ENCODE measurements around the gene SHOC2. TPM values are rescaled to one million over a fixed set of nuclear protein-coding genes. Genes with fewer than 3 reads are reported as not detected.

SHOC2 gene
- polyA plus RNA-seq, 1 donor from 2014 or later = 46.0 TPM

DNA sequence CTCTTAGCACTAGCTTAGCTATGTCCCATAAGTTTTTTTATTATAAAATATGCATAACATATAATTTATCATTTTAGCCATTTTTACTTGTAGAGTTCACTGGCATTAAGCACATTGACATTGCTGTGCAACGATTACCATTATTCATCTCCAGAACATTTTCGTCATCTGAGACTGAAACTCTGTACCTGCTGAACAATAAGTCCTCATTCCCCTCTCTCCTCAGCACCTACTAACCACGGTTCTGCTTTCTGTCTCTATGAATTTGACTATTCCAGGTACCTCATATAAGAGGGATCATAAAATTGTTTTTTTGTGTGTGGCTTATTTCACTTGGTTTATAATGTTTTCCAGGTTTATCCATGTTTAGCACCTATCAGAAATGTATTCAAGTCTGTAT lies 64.1 kb downstream of the SHOC2 start:
- H3F3A ChIP-seq (ENCODE audit: insufficient read depth, low read length, poor library complexity, severe bottlenecking) = no peaks in the 10 kb centered on the region
- no peak overlapping the region for H3K4me3 ChIP-seq (ENCODE audit: low read length)
- H4K20me1 ChIP-seq (ENCODE audit: insufficient read depth) = no peaks in the 10 kb centered on the region
- no peaks in the 10 kb centered on the region for H3K27me3 ChIP-seq (ENCODE audit: insufficient read depth, low read depth, low read length)
- H3K9ac ChIP-seq (ENCODE audit: low read length) = no peak overlapping the region
- H3K36me3 ChIP-seq (ENCODE audit: insufficient read depth, low read length) = no peaks in the 10 kb centered on the region
- H3K4me2 ChIP-seq (ENCODE audit: low read length) = no peak overlapping the region
- H3K79me2 ChIP-seq (replicated peaks; ENCODE audit: insufficient read depth, low read length) = peaks cover 41% of the 10 kb centered on the region
- TF ChIP-seq RAD21 (conservative IDR thresholded peaks at IDR 0.05) (no peak), EZH2 (IDR thresholded peaks at IDR 0.05; ENCODE audit: borderline replicate concordance, insufficient read depth, low read length, poor library complexity, severe bottlenecking) (no peak), EP300 (conservative IDR thresholded peaks at IDR 0.05; ENCODE audit: poor library complexity, severe bottlenecking) (no peak), TAF1 (IDR thresholded peaks at IDR 0.05; ENCODE audit: low read depth) (no peak), POLR2AphosphoS5 (IDR thresholded peaks at IDR 0.05) (no peak), MXI1 (conservative IDR thresholded peaks at IDR 0.05; ENCODE audit: poor library complexity, severe bottlenecking) (no peak), SMC3 (conservative IDR thresholded peaks at IDR 0.05; ENCODE audit: poor library complexity) (no peak), REST (IDR thresholded peaks at IDR 0.05; ENCODE audit: borderline replicate concordance) (no peak)
- TF ChIP-seq, protein P1, sequence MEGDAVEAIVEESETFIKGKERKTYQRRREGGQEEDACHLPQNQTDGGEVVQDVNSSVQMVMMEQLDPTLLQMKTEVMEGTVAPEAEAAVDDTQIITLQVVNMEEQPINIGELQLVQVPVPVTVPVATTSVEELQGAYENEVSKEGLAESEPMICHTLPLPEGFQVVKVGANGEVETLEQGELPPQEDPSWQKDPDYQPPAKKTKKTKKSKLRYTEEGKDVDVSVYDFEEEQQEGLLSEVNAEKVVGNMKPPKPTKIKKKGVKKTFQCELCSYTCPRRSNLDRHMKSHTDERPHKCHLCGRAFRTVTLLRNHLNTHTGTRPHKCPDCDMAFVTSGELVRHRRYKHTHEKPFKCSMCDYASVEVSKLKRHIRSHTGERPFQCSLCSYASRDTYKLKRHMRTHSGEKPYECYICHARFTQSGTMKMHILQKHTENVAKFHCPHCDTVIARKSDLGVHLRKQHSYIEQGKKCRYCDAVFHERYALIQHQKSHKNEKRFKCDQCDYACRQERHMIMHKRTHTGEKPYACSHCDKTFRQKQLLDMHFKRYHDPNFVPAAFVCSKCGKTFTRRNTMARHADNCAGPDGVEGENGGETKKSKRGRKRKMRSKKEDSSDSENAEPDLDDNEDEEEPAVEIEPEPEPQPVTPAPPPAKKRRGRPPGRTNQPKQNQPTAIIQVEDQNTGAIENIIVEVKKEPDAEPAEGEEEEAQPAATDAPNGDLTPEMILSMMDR (IDR thresholded peaks at IDR 0.05; ENCODE audit: poor library complexity, severe bottlenecking) = no peak
- no peaks in the 10 kb centered on the region for H3K9me3 ChIP-seq (ENCODE audit: low read length)
- H3K9me2 ChIP-seq (ENCODE audit: insufficient read depth, low read length) = no peaks in the 10 kb centered on the region
- H3K27ac ChIP-seq (ENCODE audit: low read length) = no peak overlapping the region
- H2AFZ ChIP-seq (ENCODE audit: low read depth, low read length) = no peak overlapping the region

GRCh38 chr10:110985497-110986275 lies 66.3 kb downstream of the SHOC2 start:
- H3K9me3 ChIP-seq (ENCODE audit: low read length) = no peaks in the 10 kb centered on the region
- no peaks in the 10 kb centered on the region for H3K27me3 ChIP-seq (ENCODE audit: insufficient read depth, low read depth, low read length)
- H3K9ac ChIP-seq (ENCODE audit: low read length) = no peak overlapping the region
- H3K79me2 ChIP-seq (replicated peaks; ENCODE audit: insufficient read depth, low read length) = peaks cover 32% of the 10 kb centered on the region
- no peaks in the 10 kb centered on the region for H4K20me1 ChIP-seq (ENCODE audit: insufficient read depth)
- TF ChIP-seq EP300 (conservative IDR thresholded peaks at IDR 0.05; ENCODE audit: poor library complexity, severe bottlenecking) (no peak), POLR2AphosphoS5 (IDR thresholded peaks at IDR 0.05) (no peak), SMC3 (conservative IDR thresholded peaks at IDR 0.05; ENCODE audit: poor library complexity) (no peak), TAF1 (IDR thresholded peaks at IDR 0.05; ENCODE audit: low read depth) (no peak), RAD21 (conservative IDR thresholded peaks at IDR 0.05) (no peak), REST (IDR thresholded peaks at IDR 0.05; ENCODE audit: borderline replicate concordance) (no peak), EZH2 (IDR thresholded peaks at IDR 0.05; ENCODE audit: borderline replicate concordance, insufficient read depth, low read length, poor library complexity, severe bottlenecking) (no peak), MXI1 (conservative IDR thresholded peaks at IDR 0.05; ENCODE audit: poor library complexity, severe bottlenecking) (no peak)
- TF ChIP-seq, protein P1 (IDR thresholded peaks at IDR 0.05; ENCODE audit: poor library complexity, severe bottlenecking) = no peak
- no peaks in the 10 kb centered on the region for H3K9me2 ChIP-seq (ENCODE audit: insufficient read depth, low read length)
- no peaks in the 10 kb centered on the region for H3K36me3 ChIP-seq (ENCODE audit: insufficient read depth, low read length)
- no peak overlapping the region for H2AFZ ChIP-seq (ENCODE audit: low read depth, low read length)
- H3K4me3 ChIP-seq (ENCODE audit: low read length) = no peak overlapping the region
- no peak overlapping the region for H3K27ac ChIP-seq (ENCODE audit: low read length)
- no peaks in the 10 kb centered on the region for H3F3A ChIP-seq (ENCODE audit: insufficient read depth, low read length, poor library complexity, severe bottlenecking)
- H3K4me2 ChIP-seq (ENCODE audit: low read length) = no peak overlapping the region
